NCI-H2227 (cell line): ENCODE measurements around the gene CCDC157.

ENCODE experiments used
- DNase-seq: peaks from one replicate; lab custom pipeline; 2025; ENCODE audit not compliant: unreplicated experiment; lab: John Stamatoyannopoulos, UW

Gene CCDC157

DNA sequence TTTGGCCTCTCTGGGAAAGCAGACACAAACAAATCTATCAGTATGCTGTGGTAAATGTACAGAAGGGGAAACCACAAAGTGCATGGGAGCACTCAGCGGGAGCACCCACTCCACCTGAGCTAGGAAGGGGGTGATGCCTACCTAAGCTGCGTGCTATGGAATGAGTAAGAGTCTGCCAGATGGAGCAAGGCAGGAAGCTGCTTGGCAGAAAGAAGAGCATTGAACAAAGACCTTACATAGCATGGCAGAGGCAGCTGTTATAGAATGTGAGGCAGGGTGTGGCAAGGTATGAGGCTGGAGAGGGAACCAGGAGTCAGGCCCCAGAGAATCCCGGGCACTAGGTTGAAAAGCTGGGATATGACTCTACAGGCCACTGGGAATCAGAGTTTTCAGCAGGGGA lies 55.0 kb downstream of the CCDC157 start:
- DNase-seq, result no peak

DNA sequence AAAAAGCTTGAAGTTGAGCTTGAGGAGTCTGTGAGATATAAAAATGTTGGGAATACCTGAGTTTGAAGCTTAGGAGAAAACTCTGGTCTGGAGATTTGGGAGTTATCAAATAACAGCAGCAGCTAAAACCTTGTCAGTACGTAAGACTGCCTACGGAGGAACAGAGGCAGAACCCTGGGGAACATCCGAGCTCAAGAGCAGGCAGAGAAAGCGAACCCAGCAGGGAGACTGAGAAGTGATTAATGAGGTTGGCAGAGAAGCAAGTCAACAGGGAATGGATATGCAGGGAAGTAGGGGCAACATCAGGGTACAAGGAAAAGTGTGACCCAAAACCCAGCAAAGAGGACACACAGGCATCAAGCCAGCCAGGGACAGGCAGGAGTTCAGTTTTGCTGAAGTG lies 56.2 kb downstream of the CCDC157 start:
- DNase-seq, result no peak

DNA sequence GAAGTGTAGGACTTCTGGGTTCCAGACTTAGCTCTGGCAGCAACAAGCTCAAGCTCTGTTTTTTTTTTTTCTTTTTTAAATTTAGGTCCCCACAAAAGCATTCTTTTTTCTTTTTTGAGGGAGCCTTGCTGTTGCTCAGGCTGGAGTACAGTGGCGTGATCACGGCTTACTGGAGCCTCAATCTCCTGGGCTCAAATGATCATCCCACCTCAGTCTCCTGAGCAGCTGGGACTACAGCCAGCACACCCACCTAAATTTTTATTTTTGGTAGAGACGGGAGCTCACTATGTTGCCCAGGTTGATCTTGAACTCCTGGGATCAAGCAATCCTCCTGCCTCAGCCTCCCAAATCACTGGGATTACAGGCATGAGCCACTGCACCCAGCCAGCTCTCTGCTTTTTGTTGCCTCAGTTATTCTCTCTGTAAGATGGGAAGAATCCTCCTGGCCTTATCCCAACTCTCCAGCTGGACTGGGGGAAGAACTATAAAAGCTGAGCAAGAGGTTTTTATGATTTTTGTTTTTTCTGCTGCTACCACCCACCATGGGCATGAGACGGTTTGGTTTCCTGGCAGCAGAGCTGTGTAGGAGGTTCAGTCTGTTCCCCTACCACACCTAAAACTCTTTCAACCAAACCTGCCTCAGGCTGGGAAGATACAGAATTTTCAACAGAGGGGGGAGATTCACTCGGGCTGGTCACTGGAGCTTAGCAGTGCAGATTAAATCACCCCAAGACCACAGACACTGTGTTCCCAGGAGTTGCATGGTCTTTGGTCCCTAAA lies 57.1 kb downstream of the CCDC157 start:
- DNase-seq, result no peak

DNA sequence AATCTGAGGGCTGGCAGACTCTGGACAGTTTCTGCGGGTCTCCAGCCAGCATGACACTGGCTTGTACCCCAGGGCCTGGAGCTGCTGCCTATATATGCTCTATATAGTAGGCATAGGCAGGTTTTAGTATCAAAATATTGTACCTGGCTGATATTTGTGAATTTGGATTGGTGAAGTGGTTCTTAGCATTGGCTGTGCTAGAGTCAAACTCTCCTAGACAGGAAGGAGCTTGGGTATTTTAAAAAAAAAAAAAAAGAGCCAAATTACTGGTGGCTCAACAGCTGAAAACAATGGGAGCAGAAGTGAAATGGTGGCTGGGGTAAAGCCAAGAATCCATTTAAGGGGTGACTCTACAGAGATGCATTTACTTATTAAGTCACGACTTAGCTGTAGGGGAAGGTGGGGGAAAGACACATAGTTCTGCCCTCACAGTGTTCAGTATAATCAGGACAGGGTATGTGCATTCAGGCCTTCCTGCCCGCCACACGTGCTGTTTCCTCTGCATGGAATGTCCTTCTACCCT lies 57.8 kb downstream of the CCDC157 start:
- DNase-seq, result no peak

DNA sequence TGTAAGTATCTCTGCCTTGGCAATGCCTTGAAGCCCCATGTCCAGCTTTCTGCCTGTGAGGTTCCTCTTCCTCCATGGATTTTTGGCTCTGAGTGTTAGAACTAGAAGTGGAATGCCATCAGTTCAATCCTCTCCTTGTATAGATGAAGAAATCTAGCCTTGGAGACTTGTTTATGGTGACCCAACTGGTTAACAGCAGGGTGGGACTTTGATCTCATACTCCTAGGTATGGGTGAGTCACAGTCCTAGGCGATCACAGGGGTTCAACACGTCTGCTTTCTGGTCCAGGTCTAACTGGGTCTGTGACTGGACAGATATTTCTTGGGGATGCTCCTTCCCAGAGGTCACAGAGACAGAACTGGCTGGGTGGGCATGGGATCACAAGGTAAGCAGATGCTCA lies 59.6 kb downstream of the CCDC157 start:
- no peak for DNase-seq

DNA sequence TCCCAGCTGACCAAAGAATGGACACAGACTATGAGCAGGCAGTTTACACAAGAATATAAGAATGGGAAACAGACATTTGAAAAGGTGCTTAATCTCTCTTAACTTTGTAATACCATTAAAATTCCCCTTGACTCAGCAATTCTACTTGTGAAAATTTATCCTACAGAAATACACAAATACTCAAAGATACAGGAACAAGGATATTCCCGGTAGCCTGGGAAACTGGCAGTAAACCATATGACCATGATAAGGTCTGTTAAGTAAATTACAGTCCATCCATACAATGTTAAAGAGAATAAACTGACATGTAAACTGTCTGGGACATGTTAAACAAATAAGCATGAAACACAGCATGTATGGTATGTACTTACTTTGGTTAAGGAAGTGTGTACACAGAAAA lies 60.0 kb downstream of the CCDC157 start:
- DNase-seq, result no peak

DNA sequence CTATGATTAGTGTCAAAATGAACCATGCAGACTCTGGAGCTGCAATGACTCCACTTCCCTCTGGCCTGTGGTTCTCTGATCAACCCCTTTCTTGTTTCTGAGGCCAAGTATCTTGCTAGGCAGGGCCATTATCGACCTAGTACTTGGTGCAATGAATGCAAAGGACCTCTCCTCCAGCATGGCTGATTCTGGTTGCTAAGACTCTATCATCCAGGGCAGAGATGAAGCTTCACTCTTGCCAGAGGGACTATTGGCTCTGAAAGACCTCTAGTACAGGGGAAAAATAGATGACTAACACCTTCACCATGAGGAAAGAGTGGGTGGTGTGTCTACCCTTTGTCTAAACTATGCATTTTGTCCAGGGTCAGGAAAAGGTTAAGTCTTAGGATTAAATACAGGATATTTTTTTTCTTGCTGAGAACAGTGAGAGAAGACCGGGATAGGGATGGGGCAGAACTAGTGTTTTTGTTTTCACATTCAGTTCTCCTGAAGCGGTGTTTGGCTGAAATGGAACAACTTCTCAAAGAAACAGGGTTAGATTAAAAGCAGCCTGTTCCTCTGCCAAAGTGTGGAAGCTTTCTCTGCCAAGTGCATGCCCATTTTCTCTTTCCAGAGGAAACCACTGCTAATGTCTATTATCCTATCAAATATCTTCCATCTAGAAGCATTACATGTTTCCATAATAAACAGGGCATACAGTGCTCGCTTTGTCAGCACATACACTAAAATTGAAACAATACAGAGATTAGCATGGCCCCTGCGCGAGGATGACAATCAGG lies 63.7 kb downstream of the CCDC157 start:
- no peak for DNase-seq

DNA sequence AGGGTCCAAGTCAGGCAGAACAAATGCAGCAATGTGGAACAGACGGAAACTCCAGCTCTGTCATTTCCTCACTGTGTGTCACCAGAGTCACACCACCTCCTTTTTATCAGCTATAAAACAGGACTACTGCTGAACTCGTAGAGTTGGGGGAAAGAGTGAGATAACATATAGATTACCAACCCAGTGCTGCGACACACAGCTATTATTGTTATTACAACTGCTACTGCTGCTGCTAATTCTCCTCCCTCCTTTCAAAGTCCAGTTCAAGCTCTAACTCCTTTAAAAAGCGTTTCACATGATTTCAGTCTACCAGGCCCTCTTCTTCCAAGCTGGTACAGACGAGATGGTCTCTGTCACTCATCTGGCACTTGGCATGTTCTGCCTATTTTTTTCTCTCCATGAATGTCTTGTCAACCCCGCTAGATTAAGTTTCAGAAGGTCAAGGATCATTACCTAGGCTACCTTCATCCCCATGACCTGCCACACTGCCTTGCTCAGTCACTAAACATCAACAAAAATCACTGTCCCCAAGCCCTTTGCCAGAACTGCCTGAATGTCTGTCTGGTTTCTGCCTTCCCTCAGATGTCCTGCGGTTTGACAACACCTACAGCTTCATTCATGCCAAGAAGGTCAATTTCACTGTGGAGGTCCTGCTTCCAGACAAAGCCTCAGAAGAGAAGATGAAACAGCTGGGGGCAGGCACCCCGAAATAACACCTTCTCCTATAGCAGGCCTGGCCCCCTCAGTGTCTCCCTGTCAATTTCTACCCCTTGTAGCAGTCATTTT lies 65.1 kb downstream of the CCDC157 start:
- no peak for DNase-seq

DNA sequence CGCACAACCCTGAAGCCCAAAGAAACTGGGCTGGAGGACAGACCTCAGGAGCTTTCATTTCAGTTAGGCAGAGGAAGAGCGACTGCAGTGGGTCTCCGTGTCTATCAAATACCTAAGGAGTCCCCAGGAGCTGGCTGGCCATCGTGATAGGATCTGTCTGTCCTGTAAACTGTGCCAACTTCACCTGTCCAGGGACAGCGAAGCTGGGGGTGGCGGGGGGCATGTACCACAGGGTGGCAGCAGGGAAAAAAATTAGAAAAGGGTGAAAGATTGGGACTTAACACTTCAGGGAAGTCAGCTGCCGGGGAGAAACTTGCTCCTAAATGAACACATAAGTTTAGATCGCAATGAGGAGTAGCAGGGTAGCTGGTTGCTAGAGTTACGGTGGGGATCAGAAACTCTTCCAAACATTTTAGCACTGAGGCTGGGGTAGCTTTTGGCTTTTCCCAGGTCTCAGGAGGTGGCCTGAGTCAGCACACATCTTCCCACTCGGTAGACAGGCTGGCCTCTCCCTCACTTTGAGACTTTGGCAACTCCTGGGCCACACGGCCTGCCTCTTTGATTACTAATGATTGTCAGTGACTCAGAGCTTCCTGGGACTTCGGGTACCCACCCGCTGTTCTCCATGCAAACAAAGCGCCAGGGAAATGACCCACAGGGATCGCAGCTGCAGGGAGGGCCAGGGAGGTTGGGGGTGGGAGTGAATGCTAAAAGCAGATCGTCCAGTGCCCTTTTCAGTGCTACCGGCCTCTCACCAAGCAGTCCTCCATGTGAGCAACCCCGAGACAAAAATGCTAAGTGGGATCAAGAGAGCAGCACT lies 65.9 kb downstream of the CCDC157 start:
- peak; percentile 38 for DNase-seq

DNA sequence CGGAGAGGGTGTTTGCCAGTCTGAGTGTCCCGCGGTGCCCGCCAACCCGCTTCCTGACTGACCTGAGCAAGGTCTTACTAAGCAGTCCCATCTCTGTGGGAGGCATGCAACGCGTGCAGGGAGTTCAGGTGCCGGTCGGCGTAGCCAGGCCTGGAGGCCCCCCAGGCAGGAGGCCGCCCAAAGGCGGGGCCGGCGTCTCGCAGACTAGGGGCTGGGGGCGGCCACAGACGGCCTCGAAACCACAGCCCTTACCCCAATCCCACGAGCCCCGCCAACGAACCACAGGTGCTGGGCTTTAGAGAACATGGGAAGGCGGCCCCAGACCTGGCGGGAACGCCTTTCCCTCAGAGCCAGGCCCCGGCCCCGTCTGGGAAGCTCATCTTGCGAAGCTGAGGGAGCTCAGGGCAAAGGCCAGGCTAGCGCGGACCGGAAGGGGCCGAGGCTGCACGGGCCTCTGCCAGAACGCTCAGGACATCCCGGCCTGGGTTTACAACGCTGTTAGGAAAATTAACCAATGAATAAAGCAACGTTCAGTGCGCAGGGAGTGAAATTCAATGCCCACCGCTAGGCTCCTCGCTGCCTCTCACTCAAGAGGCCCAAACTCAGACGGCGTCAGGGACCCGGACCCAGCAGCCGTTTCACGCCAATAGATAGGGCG lies 66.6 kb downstream of the CCDC157 start:
- peak; percentile 82 for DNase-seq

DNA sequence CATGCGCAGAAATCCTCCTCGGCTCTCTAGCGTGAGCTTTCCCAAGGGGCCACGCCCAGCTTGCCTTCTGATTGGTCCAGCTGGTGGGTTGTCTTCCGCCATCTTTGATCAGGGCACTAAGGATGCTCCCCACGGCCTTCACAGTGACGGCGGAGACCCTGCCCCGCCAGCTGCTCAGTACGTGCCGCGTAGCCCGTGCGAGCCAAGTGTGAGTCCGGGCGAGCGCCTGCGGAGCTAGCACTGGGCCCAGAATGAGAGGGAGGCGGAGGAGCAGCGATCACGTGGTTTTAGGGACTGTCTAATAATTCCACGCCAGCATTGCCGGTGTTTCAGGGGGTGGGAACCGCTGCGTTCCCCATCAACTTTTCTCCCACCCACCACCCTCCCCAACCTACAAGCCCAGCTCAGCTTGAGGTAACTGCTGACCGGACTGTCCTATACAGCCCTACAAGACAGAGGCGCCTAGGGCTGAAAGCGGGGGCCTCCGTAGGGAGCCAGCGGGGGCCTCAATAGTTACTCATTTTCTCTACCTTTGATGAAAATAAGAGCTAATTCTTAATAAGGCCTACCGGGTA lies 67.2 kb downstream of the CCDC157 start:
- peak; percentile 99 for DNase-seq

DNA sequence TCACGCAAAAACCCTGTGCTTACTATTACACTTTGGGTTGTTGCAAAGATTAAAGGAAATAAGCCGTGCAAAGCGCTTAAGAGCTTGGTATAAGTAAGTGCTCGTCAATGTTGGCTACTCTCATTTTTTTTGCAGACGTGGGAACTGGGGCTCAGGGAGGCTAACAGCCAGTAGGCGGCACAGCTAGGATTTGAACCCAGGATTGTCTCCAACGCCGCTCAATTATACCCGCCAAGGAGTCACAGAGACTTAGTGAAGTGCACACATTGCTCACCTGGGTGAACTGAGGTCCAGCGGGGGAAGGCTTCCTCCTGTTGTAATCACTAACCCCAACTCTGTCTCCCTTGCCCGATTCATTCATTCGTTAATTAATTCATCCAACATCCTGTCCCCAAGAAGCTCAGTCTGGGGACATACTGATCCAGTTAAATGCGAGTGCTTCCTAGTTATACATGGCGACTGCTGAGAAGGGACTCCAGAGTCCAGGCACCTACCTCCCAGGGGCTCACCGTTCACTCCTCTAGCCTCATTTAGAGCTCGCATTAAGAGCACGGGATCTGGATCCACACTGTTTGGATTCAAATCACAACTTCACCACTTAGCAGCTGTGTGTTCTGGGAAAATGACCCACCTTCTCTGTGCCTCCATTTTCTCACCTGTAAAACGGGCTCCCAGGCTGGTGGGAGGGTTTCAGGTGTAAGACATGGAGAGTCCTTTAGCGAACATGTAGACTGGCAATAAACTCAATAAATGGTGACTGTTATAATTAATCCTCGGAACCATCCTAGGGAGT lies 67.9 kb downstream of the CCDC157 start:
- DNase-seq, result peak; percentile 50

DNA sequence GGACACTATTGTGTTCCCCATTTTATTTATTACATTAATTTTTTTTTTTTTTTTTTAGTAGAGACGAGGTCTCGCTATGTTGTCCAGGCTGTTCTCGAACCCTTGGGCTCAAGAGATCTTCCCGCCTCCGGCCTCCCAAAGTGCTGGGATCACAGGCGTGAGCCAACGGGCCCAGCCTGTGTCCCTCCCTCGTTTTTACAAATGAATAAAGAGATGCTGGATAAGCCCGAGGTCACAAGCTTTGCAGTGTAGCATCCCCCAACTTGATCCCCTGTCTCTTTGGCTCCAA lies 68.5 kb downstream of the CCDC157 start:
- no peak for DNase-seq

DNA sequence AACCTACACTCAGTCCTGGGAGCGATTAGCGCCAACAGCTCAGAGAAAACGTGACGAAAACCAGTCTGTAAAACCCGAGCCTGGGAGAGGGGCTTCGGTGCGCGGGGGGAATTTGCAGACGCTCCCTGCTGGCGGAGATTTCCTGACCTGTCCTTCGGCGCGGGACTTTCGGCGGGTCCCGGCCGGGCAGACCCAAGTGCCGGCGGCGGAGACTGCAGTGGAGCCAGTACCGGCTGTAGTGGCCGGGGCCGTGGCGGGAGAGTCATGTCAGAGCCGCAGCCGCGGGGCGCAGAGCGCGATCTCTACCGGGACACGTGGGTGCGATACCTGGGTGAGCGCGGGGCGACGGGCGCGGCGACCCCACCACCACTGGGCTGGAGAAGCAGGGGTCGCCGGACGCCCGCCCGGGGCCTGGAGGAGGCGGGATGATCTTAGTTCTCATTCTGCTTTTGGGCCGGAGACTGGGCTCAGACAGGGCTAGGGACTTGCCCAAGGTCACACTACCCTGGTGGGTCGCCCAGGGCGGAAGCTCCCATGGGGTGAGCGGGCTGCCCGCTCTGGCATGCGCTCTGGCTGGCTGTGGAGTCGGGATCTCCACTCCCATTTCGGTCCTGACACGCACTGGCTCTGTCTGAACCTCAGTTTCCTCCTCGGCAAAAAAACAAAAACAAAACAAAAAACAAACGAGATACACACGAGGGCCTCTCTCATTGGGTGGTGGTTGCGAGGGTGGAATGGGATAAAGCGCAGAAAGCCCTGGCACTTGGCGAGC lies 69.0 kb downstream of the CCDC157 start, which contains the start of gene MTFP1:
TSS of gene MTFP1 (plus strand) at position 153 of the 772 bp plus-strand sequence. CDS start at position 265, 112 bp downstream.
- DNase-seq, result peak; percentile 71
